Gastrocnemius medialis (tissue), 4 donors: ENCODE data around the gene SBNO1.

Experiments
- POLR2A ChIP-seq, 2 donors: fragments of 450-650 bp; IDR thresholded peaks; one replicate each; pipeline ENCODE4 v1.6.1; 2017; ENCODE audit warnings: antibody characterized with exemption in 2 of 2, mild to moderate bottlenecking in 2 of 2, moderate library complexity in 2 of 2
- TF ChIP-seq, protein P1 (sequence below), 5 experiments: fragments of 450-650 bp in 3 of 5; fragments of 200-600 bp in 2 of 5; sonication (generic) in 2 of 5; IDR thresholded peaks in 4 of 5; conservative IDR thresholded peaks in 1 of 5; 1 replicate in 4 of 5; 2 replicates in 1 of 5; pipeline ENCODE4 v1.5.1; 2016 to 2019; ENCODE audit warnings: antibody characterized with exemption in 5 of 5, mild to moderate bottlenecking in 3 of 5, moderate library complexity in 3 of 5

DNA sequence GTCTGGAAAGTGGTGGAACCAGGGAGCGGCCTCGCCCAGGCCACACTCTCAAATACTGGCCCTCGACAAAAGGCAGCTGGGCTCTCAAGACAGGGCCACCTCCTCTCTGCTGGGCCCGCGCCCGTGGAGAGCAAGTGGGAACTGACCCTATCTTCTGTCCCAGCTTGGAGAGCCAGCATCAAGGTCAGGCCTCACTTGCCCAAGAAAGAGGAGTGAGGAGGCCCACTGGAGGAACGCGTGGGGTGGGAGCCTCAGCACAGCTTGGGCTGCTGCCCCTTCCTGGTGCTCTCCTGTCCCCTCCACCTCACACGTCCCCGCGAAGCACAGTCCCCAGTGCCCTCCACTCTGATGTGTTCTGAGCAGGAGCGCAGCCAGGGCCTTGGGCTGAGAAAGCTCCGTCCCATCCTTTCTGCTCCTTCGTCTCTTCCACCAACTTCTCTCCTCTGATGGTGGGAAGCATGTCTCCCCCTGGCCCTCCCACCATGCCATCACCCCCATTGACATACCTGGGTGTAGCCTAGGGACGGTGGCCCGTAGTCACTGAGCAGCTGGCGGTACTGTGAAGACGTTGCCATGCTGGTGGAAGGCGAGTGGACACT is 97.9 kb downstream of the SBNO1 start:
- TF ChIP-seq, protein P1, sequence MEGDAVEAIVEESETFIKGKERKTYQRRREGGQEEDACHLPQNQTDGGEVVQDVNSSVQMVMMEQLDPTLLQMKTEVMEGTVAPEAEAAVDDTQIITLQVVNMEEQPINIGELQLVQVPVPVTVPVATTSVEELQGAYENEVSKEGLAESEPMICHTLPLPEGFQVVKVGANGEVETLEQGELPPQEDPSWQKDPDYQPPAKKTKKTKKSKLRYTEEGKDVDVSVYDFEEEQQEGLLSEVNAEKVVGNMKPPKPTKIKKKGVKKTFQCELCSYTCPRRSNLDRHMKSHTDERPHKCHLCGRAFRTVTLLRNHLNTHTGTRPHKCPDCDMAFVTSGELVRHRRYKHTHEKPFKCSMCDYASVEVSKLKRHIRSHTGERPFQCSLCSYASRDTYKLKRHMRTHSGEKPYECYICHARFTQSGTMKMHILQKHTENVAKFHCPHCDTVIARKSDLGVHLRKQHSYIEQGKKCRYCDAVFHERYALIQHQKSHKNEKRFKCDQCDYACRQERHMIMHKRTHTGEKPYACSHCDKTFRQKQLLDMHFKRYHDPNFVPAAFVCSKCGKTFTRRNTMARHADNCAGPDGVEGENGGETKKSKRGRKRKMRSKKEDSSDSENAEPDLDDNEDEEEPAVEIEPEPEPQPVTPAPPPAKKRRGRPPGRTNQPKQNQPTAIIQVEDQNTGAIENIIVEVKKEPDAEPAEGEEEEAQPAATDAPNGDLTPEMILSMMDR (IDR thresholded peaks at IDR 0.05 in 4 of 5, conservative IDR thresholded peaks at IDR 0.05 in 1 of 5), result no peak
- TF ChIP-seq POLR2A (IDR thresholded peaks at IDR 0.05), result no peak
